ENCODE results near the gene LRRC8D.

The LRRC8D gene

GRCh38 chr1:89826594-89826993 is 5.8 kb downstream of the LRRC8D start:
- FAIRE-seq: no peak

GRCh38 chr1:89827330-89827729 is 6.5 kb downstream of the LRRC8D start:
- TF ChIP-seq POLR2AphosphoS5 (IDR thresholded peaks at IDR 0.05; ENCODE audit: low read depth, low read length): no peak
- TF ChIP-seq TAF1 (IDR thresholded peaks at IDR 0.05; ENCODE audit: borderline replicate concordance, low read depth, low read length): no peak
- TF ChIP-seq POLR2A (IDR thresholded peaks at IDR 0.05; ENCODE audit: low read depth, low read length): no peak
- DNase-seq (ENCODE audit: insufficient read length) (no peak), FAIRE-seq (no peak)

More at GRCh38 chr1:89826594-89826993, 5.8 kb downstream of the LRRC8D start:
- no peak for DNase-seq (ENCODE audit: insufficient read length)
- no peak for TF ChIP-seq POLR2AphosphoS5 (IDR thresholded peaks at IDR 0.05; ENCODE audit: low read depth, low read length)
- TF ChIP-seq POLR2A (IDR thresholded peaks at IDR 0.05; ENCODE audit: low read depth, low read length): no peak
- no peak for TF ChIP-seq TAF1 (IDR thresholded peaks at IDR 0.05; ENCODE audit: borderline replicate concordance, low read depth, low read length)

GRCh38 chr1:89827902-89828301 is 7.1 kb downstream of the LRRC8D start:
- no peak for FAIRE-seq
- no peak for DNase-seq (ENCODE audit: insufficient read length)
- TF ChIP-seq POLR2AphosphoS5 (IDR thresholded peaks at IDR 0.05; ENCODE audit: low read depth, low read length) (no peak), TAF1 (IDR thresholded peaks at IDR 0.05; ENCODE audit: borderline replicate concordance, low read depth, low read length) (no peak), POLR2A (IDR thresholded peaks at IDR 0.05; ENCODE audit: low read depth, low read length) (no peak)

GRCh38 chr1:89829186-89829585 is 8.4 kb downstream of the LRRC8D start:
- DNase-seq (ENCODE audit: insufficient read length): no peak
- no peak for FAIRE-seq
- TF ChIP-seq POLR2A (IDR thresholded peaks at IDR 0.05; ENCODE audit: low read depth, low read length) (no peak), POLR2AphosphoS5 (IDR thresholded peaks at IDR 0.05; ENCODE audit: low read depth, low read length) (no peak), TAF1 (IDR thresholded peaks at IDR 0.05; ENCODE audit: borderline replicate concordance, low read depth, low read length) (no peak)

- FAIRE-seq (no peak), DNase-seq (ENCODE audit: insufficient read length) (no peak)
- TF ChIP-seq POLR2A (IDR thresholded peaks at IDR 0.05; ENCODE audit: low read depth, low read length) (no peak), TAF1 (IDR thresholded peaks at IDR 0.05; ENCODE audit: borderline replicate concordance, low read depth, low read length) (no peak), POLR2AphosphoS5 (IDR thresholded peaks at IDR 0.05; ENCODE audit: low read depth, low read length) (no peak)
These were observed 10.8 kb downstream of the LRRC8D start for GRCh38 chr1:89831462-89832120.

- no peak for TF ChIP-seq TAF1 (IDR thresholded peaks at IDR 0.05; ENCODE audit: borderline replicate concordance, low read depth, low read length)
- TF ChIP-seq POLR2AphosphoS5 (IDR thresholded peaks at IDR 0.05; ENCODE audit: low read depth, low read length): no peak
- no peak for TF ChIP-seq POLR2A (IDR thresholded peaks at IDR 0.05; ENCODE audit: low read depth, low read length)
- DNase-seq (ENCODE audit: insufficient read length): no peak
- no peak for FAIRE-seq
These were observed 11.8 kb downstream of the LRRC8D start for GRCh38 chr1:89832496-89833127.

- FAIRE-seq: no peak
- TF ChIP-seq TAF1 (IDR thresholded peaks at IDR 0.05; ENCODE audit: borderline replicate concordance, low read depth, low read length) (no peak), POLR2A (IDR thresholded peaks at IDR 0.05; ENCODE audit: low read depth, low read length) (no peak)
- no peak for DNase-seq (ENCODE audit: insufficient read length)
These were observed 12.6 kb downstream of the LRRC8D start for GRCh38 chr1:89833183-89834082.

- TF ChIP-seq POLR2AphosphoS5 (IDR thresholded peaks at IDR 0.05; ENCODE audit: low read depth, low read length) (no peak), TAF1 (IDR thresholded peaks at IDR 0.05; ENCODE audit: borderline replicate concordance, low read depth, low read length) (no peak), POLR2A (IDR thresholded peaks at IDR 0.05; ENCODE audit: low read depth, low read length) (no peak)
- FAIRE-seq (no peak), DNase-seq (ENCODE audit: insufficient read length) (no peak)
These were observed 13.4 kb downstream of the LRRC8D start for GRCh38 chr1:89834083-89834704.

- DNase-seq (ENCODE audit: insufficient read length): no peak
- TF ChIP-seq POLR2AphosphoS5 (IDR thresholded peaks at IDR 0.05; ENCODE audit: low read depth, low read length) (no peak), POLR2A (IDR thresholded peaks at IDR 0.05; ENCODE audit: low read depth, low read length) (no peak), TAF1 (IDR thresholded peaks at IDR 0.05; ENCODE audit: borderline replicate concordance, low read depth, low read length) (no peak)
- FAIRE-seq: no peak
These were observed 15.6 kb downstream of the LRRC8D start for GRCh38 chr1:89836252-89837035.

GRCh38 chr1:89837036-89837481 is 16.2 kb downstream of the LRRC8D start:
- TF ChIP-seq POLR2AphosphoS5 (IDR thresholded peaks at IDR 0.05; ENCODE audit: low read depth, low read length): no peak
- no peak for TF ChIP-seq POLR2A (IDR thresholded peaks at IDR 0.05; ENCODE audit: low read depth, low read length)
- no peak for TF ChIP-seq TAF1 (IDR thresholded peaks at IDR 0.05; ENCODE audit: borderline replicate concordance, low read depth, low read length)
- DNase-seq (ENCODE audit: insufficient read length) (no peak), FAIRE-seq (no peak)

Data from GM12892 (cell line).